ENCODE measurements around the gene GPX3. TPM values are rescaled to one million over a fixed set of nuclear protein-coding genes. Genes with fewer than 3 reads are reported as not detected.

Gene GPX3
- total RNA-seq, 1 experiment from 2014 or later, result 3.3 TPM

- DNase-seq, result no peak
- Histone ChIP-seq H3K27me3 (no peaks in the 10 kb centered on the region), H3K4me3 (no peak overlapping the region), H3K9me3 (replicated peaks) (no peaks in the 10 kb centered on the region), H3K4me1 (no peaks in the 10 kb centered on the region), H3K36me3 (no peaks in the 10 kb centered on the region), H3K27ac (no peak overlapping the region)
Measured at GRCh38 chr5:151005950-151006576, 14.3 kb upstream of the GPX3 start.

- Histone ChIP-seq H3K27ac (no peak overlapping the region), H3K4me1 (no peaks in the 10 kb centered on the region), H3K4me3 (no peak overlapping the region), H3K36me3 (no peaks in the 10 kb centered on the region), H3K9me3 (replicated peaks) (no peaks in the 10 kb centered on the region), H3K27me3 (no peaks in the 10 kb centered on the region)
- no peak for DNase-seq
Measured at GRCh38 chr5:151006704-151007334, 13.6 kb upstream of the GPX3 start.

- no peaks in the 10 kb centered on the region for H3K4me1 ChIP-seq
- no peak overlapping the region for H3K27ac ChIP-seq
- H3K27me3 ChIP-seq, result no peaks in the 10 kb centered on the region
- H3K4me3 ChIP-seq, result no peak overlapping the region
- no peaks in the 10 kb centered on the region for H3K36me3 ChIP-seq
- no peak for DNase-seq
- no peaks in the 10 kb centered on the region for H3K9me3 ChIP-seq (replicated peaks)
Measured at GRCh38 chr5:151007430-151008209, 12.8 kb upstream of the GPX3 start.

GRCh38 chr5:151008210-151008491 is 12.2 kb upstream of the GPX3 start:
- no peaks in the 10 kb centered on the region for H3K9me3 ChIP-seq (replicated peaks)
- H3K27ac ChIP-seq, result no peak overlapping the region
- no peaks in the 10 kb centered on the region for H3K4me1 ChIP-seq
- DNase-seq, result no peak
- no peaks in the 10 kb centered on the region for H3K36me3 ChIP-seq
- no peak overlapping the region for H3K4me3 ChIP-seq
- H3K27me3 ChIP-seq, result no peaks in the 10 kb centered on the region

GRCh38 chr5:151008906-151009305 is 11.5 kb upstream of the GPX3 start:
- Histone ChIP-seq H3K27me3 (no peaks in the 10 kb centered on the region), H3K4me3 (no peak overlapping the region), H3K4me1 (no peaks in the 10 kb centered on the region), H3K9me3 (replicated peaks) (no peaks in the 10 kb centered on the region), H3K27ac (no peak overlapping the region), H3K36me3 (no peaks in the 10 kb centered on the region)
- no peak for DNase-seq

GRCh38 chr5:151012862-151013261 is 7.5 kb upstream of the GPX3 start:
- Histone ChIP-seq H3K9me3 (replicated peaks) (no peaks in the 10 kb centered on the region), H3K27ac (no peak overlapping the region), H3K4me3 (no peak overlapping the region), H3K36me3 (no peaks in the 10 kb centered on the region), H3K4me1 (no peaks in the 10 kb centered on the region), H3K27me3 (no peaks in the 10 kb centered on the region)
- DNase-seq, result no peak

GRCh38 chr5:151014680-151015343 is 5.6 kb upstream of the GPX3 start:
- H3K27ac ChIP-seq, result no peak overlapping the region
- DNase-seq, result no peak
- no peaks in the 10 kb centered on the region for H3K36me3 ChIP-seq
- no peaks in the 10 kb centered on the region for H3K9me3 ChIP-seq (replicated peaks)
- H3K27me3 ChIP-seq, result no peaks in the 10 kb centered on the region
- no peaks in the 10 kb centered on the region for H3K4me1 ChIP-seq
- no peak overlapping the region for H3K4me3 ChIP-seq

GRCh38 chr5:151015974-151016587 is 4.3 kb upstream of the GPX3 start:
- Histone ChIP-seq H3K4me1 (no peaks in the 10 kb centered on the region), H3K27me3 (no peaks in the 10 kb centered on the region), H3K27ac (no peak overlapping the region), H3K4me3 (no peak overlapping the region), H3K9me3 (replicated peaks) (no peaks in the 10 kb centered on the region), H3K36me3 (no peaks in the 10 kb centered on the region)
- DNase-seq, result no peak

GRCh38 chr5:151016700-151017099 is 3.7 kb upstream of the GPX3 start:
- H3K36me3 ChIP-seq, result no peaks in the 10 kb centered on the region
- no peaks in the 10 kb centered on the region for H3K4me1 ChIP-seq
- no peak overlapping the region for H3K4me3 ChIP-seq
- H3K27ac ChIP-seq, result no peak overlapping the region
- no peaks in the 10 kb centered on the region for H3K27me3 ChIP-seq
- no peak for DNase-seq
- H3K9me3 ChIP-seq (replicated peaks), result no peaks in the 10 kb centered on the region

- H3K9me3 ChIP-seq (replicated peaks), result no peaks in the 10 kb centered on the region
- no peak for DNase-seq
- H3K4me3 ChIP-seq, result no peak overlapping the region
- no peaks in the 10 kb centered on the region for H3K36me3 ChIP-seq
- no peaks in the 10 kb centered on the region for H3K27me3 ChIP-seq
- H3K27ac ChIP-seq, result no peak overlapping the region
- H3K4me1 ChIP-seq, result no peaks in the 10 kb centered on the region
Measured at GRCh38 chr5:151017897-151018296, 2.5 kb upstream of the GPX3 start.

- DNase-seq, result no peak
- no peak overlapping the region for H3K4me3 ChIP-seq
Measured at GRCh38 chr5:151018846-151019245, 1.5 kb upstream of the GPX3 start.

GRCh38 chr5:151019331-151019730 is 1.1 kb upstream of the GPX3 start:
- H3K4me3 ChIP-seq, result no peak overlapping the region
- H3K27me3 ChIP-seq, result no peaks in the 10 kb centered on the region
- H3K4me1 ChIP-seq, result no peaks in the 10 kb centered on the region
- no peak overlapping the region for H3K27ac ChIP-seq
- H3K36me3 ChIP-seq, result no peaks in the 10 kb centered on the region
- no peak for DNase-seq
- no peaks in the 10 kb centered on the region for H3K9me3 ChIP-seq (replicated peaks)

More at GRCh38 chr5:151018846-151019245, 1.5 kb upstream of the GPX3 start:
- no peaks in the 10 kb centered on the region for H3K9me3 ChIP-seq (replicated peaks)
- H3K27ac ChIP-seq, result no peak overlapping the region
- H3K36me3 ChIP-seq, result no peaks in the 10 kb centered on the region
- no peaks in the 10 kb centered on the region for H3K27me3 ChIP-seq
- no peaks in the 10 kb centered on the region for H3K4me1 ChIP-seq

- Histone ChIP-seq H3K27ac (no peak overlapping the region), H3K27me3 (no peaks in the 10 kb centered on the region), H3K4me1 (no peaks in the 10 kb centered on the region), H3K4me3 (no peak overlapping the region), H3K9me3 (replicated peaks) (no peaks in the 10 kb centered on the region), H3K36me3 (no peaks in the 10 kb centered on the region)
- DNase-seq, result no peak
Measured at GRCh38 chr5:151021746-151022145, 1.4 kb downstream of the GPX3 start.

- no peaks in the 10 kb centered on the region for H3K9me3 ChIP-seq (replicated peaks)
- no peaks in the 10 kb centered on the region for H3K4me1 ChIP-seq
- H3K27me3 ChIP-seq, result no peaks in the 10 kb centered on the region
- no peak overlapping the region for H3K4me3 ChIP-seq
- H3K27ac ChIP-seq, result no peak overlapping the region
- 0 out of 2 replicates have a peak, but pooled peaks cover 3% of the 10 kb centered on the region for H3K36me3 ChIP-seq
- DNase-seq, result no peak
Measured at GRCh38 chr5:151022511-151023018, 2.2 kb downstream of the GPX3 start.
